Astrocyte of the spinal cord (primary cell): ENCODE measurements around the gene BAD.
A peak's percentile ranks its signal among the peaks of the same experiment; 100 is the strongest.

Experiments
- DNase-seq: peaks from one replicate; pipeline ENCODE4 v3.0.0; 2011; ENCODE audit warnings: low read depth, low spot score
- H3K4me3 ChIP-seq: 2 replicates; pipeline ENCODE4 v1.5.1; 2011; ENCODE audit warnings: low read depth, mild to moderate bottlenecking, low read length, moderate library complexity
- in situ Hi-C: cut with HindIII; loops from 2 replicates; pipeline ENCODE4 v1.10.0; 2017; ENCODE audit warnings: low sequenced_read_pairs
- TF ChIP-seq, protein P1 (sequence below): IDR thresholded peaks from 2 replicates; pipeline ENCODE4 v1.5.1; 2012; ENCODE audit warnings: low read depth, mild to moderate bottlenecking, low read length, inconsistent platforms

Gene BAD

DNA sequence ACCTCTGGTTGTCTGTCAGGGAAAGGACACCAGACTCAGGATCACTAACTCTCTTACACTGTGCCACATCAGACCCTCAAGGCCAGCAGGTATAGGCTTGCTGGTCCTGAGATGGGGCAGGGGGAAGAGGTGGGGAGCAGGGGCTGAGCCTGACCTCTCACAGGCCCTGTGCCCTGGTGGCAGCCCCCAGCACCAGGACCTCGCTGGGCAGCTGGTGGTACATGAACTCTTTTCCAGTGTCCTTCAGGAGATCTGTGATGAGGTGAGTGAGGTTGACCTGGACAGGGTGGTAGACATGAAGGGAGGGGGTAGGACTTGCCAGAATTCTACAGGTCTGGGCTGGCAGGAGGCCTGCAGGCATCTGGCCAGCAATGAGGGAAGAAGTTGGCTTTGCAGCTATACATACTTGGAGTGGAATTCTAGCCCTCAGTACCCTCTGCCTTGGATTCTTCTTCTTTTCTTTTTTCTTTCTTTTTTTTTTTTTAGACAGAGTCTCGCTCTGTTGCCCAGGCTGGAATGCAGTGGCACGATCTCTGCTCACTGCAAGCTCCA lies 57.0 kb downstream of the BAD start:
- H3K4me3 ChIP-seq: peak overlapping the region; percentile 80
- no peak for DNase-seq
- in situ Hi-C loops: no loop called here
- TF ChIP-seq, protein P1, sequence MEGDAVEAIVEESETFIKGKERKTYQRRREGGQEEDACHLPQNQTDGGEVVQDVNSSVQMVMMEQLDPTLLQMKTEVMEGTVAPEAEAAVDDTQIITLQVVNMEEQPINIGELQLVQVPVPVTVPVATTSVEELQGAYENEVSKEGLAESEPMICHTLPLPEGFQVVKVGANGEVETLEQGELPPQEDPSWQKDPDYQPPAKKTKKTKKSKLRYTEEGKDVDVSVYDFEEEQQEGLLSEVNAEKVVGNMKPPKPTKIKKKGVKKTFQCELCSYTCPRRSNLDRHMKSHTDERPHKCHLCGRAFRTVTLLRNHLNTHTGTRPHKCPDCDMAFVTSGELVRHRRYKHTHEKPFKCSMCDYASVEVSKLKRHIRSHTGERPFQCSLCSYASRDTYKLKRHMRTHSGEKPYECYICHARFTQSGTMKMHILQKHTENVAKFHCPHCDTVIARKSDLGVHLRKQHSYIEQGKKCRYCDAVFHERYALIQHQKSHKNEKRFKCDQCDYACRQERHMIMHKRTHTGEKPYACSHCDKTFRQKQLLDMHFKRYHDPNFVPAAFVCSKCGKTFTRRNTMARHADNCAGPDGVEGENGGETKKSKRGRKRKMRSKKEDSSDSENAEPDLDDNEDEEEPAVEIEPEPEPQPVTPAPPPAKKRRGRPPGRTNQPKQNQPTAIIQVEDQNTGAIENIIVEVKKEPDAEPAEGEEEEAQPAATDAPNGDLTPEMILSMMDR: no peak

DNA sequence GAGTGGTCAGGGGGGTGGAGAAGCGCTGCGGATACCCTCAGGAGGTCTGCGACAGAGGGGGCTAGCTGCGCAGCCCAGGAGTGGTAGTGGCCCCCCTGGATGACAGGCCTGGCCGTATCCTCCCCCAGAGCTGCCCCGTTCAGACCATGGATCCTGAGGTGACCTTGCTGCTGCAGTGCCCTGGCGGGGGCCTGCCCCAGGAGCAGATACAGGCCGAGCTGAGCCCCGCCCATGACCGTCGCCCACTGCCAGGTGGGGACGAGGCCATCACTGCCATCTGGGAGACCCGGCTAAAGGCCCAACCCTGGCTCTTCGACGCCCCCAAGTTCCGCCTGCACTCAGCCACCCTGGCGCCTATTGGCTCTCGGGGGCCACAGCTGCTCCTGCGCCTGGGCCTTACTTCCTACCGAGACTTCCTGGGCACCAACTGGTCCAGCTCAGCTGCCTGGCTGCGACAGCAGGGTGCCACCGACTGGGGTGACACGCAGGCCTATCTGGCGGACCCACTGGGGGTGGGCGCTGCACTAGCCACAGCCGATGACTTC lies 57.9 kb downstream of the BAD start:
- H3K4me3 ChIP-seq: peak overlapping the region; percentile 80
- no peak for DNase-seq
- TF ChIP-seq, protein P1: no peak
- in situ Hi-C loops: no loop called here

DNA sequence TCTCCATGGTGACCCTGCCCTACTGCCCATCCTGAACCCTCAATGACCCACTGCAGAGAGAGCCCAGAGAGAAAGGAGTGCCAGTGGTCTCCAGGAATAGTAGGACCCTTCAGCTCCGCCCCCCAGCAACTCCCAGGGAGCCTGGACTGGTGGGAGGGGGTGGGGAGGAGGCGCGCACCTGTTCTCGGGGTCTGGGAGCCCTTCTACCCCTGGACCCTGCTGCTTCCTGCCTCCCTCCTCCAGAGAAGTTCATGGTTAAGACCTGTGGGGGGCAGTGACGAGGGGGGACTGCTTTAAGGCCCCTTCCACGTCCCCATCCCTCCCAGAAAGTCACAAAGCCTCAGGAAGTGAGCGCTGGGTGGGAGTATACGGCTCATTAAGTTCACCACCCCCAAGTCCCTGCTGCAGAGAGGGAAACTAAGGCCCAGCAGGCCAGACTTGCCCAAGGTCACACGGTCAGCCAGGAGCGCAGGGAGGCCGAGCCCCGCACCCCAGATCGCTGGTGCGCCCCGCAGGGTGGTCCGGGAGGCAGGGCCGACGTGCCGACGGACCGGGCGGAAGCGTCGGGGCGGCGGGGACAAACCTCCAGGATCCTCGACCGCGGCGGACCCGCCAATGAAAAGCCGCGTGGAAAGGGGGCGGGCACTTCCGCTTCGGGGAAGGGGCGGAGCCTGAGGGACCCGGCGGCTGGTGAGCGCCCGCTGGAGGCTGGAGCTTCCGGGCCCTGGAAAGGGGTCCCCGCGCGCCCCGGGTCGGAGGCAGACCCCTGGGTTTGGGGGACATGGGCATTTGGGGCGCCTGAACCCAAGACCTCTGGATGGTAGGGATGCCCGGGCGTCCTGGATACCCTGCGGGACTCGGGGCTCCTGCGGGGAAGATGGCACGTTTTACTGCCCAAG lies 58.6 kb downstream of the BAD start, which contains the start of the genes NUDT22 and TRPT1:
Gene NUDT22 (plus strand): TSS at position 667 of the 899 bp plus-strand sequence. CDS start 379 bp downstream, outside the sequence.
Gene TRPT1 (minus strand): TSS at position 579 of the 899 bp plus-strand sequence. CDS start 326 bp downstream, at position 253.
- in situ Hi-C loops: no loop called here
- TF ChIP-seq, protein P1: peak; percentile 29
- DNase-seq: peak; percentile 77
- peak within 1 kb of the TSS; percentile 80 for H3K4me3 ChIP-seq

DNA sequence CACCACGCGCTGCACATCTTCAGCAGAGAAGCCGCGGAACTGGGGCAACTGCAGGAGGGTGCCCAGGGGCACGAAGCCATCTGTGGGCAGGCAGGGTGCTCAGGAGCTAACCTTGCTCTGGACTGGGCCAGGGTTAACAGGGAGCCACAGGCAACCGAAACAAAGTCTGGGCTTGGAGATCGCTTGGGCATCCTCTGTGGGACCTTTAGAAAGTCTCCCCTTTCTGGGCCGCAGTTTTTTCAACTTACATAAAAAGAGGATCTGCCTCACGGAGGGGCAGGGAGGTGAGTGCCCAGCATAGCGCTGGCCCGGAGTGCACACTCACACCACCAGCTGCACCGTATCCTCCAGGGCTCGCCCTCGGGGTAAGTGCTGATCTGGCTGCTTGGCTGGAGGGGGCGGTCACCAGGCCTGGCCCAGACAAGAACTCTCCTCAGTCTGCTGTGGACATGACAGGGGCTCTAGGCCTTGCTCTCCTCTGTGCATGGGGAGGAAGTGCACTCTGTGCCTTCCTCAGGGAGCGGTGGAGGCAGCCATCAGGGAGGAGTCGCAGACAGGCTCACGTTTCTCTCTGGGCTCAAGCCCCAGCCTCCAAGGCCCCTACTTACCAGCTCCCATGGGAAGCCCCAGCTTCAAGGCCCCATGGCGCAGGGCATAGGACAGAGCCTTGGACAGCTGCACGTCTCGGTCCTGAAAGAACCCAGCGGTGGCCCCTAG lies 59.4 kb downstream of the BAD start:
- peak overlapping the region; percentile 80 for H3K4me3 ChIP-seq
- no peak for DNase-seq
- in situ Hi-C loops: no loop called here
- TF ChIP-seq, protein P1: no peak

GRCh38 chr11:64224151-64224890 lies 60.1 kb downstream of the BAD start:
- no peak for DNase-seq
- H3K4me3 ChIP-seq: no peak overlapping the region
- in situ Hi-C loops: no loop called here
- TF ChIP-seq, protein P1: no peak
